ENCODE data around the gene IL32.
"Not testable (repeated sequence)": the region's sequence is repeated elsewhere in the genome, so short reads cannot be mapped to it uniquely, and the experiment has no call there.

Gene IL32

DNA sequence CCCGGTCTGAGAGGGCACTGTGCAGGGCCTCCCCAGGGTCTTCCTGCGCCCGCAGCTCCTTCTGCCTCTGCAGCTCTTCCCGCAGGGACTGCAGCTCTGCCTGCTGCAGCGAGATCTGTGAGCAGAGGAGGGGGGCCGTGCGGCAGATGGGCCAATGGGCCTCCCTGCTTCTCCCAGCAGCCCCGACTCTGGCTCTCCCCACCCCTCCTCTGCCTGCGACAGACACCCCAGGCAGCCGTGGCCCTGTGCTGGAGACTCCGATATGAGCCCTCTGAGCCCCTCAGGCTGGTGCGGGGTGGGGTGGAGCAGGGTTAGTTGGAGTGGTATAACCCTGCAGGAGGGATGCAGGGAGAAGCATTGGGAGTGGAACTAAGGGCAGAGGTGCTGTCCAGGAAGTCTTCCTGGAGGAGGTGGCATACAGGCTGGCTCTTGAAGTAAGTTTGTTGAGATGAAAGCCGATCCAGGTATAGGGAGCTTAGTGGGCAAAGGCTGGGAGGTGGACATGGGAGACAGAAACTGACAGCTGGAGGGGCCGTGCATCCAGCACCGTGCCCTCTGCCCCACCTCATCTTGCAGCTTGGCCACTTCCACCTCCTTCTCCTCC, 36.6 kb upstream of the IL32 start:
- DNase-seq: no peak

DNA sequence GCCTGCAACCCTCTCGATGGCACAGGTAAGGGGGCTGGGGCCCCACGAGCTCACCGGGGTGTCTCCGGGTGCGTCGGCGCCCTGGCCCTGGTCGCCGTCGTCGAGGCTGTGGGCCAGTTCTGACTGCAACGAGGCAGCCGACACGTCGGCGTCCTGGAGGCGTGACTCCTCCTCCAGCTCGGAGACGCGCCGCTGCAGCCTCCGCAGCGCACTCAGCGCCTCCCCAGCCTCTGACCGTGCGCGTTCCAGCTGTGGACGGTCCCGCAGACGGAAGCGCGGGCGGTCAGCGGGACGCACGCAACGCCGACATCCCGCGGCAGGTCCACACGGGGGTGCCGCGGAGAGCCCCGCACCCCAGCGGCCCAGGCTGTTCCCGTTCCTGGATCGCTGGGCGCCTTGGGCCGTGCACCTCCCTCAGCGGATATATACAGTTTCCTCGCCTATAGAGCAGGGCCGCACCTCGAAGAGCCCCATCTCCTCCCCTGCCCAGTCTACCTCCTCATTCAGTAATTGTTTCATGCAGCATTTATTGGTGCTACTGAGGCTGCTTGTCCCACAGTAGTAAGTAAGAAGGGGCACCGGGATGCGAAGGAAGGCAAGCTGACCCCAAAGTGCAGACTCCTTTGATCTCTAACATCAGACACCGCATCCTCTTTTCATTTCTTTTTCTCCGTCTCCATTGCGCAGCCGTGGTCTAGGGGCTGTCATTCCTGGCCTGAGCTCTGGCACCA, 35.8 kb upstream of the IL32 start:
- no peak for DNase-seq

GRCh38 chr16:3030222-3031212, 34.9 kb upstream of the IL32 start:
- DNase-seq: no peak

GRCh38 chr16:3032624-3033023, 32.8 kb upstream of the IL32 start:
- DNase-seq: no peak

GRCh38 chr16:3035289-3035971, 30.0 kb upstream of the IL32 start:
- DNase-seq: no peak

GRCh38 chr16:3035972-3036725, 29.3 kb upstream of the IL32 start:
- peak; percentile 67 for DNase-seq

DNA sequence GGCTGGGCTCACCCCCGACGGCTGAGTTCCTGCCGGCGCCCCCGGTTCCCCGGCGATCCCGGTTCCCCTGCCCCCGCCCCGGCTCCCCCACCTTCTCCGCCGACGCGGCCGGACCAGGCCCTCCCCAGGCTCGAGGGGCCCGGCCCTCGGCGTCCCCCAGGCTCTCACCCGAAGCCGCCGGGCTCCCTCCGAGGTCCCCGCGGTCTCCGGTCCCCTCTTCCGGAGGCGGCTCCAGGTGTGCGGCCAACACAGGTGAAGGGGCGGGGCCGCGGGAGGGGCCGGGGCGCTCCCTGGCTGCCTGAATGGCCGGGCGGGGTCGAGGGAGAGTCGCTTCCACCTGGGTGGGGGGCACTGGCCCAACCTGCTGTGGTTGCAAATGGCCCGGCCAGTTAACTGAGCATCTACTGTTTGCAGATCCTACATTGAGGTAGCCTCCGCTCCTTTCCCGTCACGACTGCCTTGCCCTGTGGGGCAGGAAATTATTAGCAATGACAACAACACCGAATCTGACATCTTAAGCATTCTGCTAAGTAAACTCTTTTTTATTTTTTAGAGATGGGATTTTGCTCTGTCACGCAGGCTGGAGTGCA, 28.6 kb upstream of the IL32 start, which contains the start of gene BICDL2:
Gene BICDL2 (minus strand): TSS at position 219 of the 590 bp plus-strand sequence. CDS start 1,448 bp downstream, outside the sequence.
- DNase-seq: peak; percentile 73

GRCh38 chr16:3038256-3038655, 27.2 kb upstream of the IL32 start:
- peak; percentile 55 for DNase-seq

- no peak for DNase-seq
Observed at GRCh38 chr16:3038896-3039295, 26.5 kb upstream of the IL32 start.

GRCh38 chr16:3042376-3042775, 23.1 kb upstream of the IL32 start:
- no peak for DNase-seq

DNA sequence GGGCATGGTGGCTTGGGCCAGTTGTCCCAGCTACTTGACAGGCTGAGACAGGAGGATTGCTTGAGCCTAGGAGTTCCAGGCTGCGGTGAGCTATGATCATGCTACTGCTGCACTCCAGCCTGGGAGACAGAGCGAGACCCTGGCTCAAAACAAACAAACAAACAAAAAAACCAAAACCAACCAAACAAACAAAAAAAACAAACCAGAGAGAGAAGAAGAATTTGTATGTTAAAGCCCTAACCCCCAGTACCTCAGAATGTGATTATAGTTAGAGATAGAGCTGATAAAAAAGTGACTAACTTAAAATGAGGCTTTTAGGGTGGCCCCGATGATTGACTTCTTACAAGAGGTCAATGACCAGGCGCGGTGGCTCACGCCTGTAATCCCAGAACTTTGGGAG, 20.7 kb upstream of the IL32 start:
- no peak for DNase-seq

DNA sequence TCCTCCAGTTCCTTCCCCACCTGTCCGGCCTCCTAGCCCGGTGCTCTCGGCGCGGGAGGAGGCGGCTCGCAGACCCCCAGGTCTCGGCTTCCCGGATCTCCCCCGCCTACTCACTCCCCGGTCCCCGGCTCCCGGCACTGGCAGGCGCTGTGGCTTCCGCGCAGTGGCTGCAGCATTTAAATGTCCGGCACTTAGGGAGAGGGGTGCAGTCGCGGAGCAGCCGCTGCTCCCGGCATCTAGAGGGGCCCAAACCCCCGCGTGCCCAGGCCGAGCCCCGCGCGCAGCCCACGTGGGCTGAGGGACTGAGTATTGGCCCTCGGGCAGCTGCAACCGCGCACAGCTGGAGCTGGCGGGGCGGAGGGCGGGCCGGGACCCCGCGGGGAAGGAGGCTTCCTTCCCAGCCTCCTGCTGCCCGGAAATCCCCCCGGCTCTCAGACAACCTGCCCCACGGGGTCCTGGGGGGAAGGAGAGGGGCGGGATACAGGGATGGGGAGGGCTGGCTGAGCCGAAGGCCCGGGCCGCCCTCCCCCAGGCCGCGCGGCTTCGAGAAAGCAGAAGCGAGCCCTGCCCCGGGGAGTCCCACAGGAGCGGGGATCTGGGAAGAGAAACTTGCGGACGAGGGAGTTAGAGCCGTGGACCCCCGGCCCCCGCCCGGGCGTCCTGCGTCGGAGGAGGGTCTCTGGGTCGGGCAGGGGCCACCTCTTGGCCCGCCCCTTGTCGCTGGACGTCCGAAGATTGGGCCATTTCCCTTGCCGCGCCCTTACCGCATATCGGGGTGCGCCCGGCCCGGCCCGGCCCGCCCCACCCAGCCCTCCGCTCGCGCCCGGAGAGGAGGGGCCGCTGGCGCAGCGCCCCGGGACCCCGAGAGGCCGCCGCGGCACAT, 19.4 kb upstream of the IL32 start, which contains the start of gene MMP25:
Gene MMP25 (plus strand): TSS at position 804 of the 883 bp plus-strand sequence. CDS start 357 bp downstream, outside the sequence.
- DNase-seq: peak; percentile 58

DNA sequence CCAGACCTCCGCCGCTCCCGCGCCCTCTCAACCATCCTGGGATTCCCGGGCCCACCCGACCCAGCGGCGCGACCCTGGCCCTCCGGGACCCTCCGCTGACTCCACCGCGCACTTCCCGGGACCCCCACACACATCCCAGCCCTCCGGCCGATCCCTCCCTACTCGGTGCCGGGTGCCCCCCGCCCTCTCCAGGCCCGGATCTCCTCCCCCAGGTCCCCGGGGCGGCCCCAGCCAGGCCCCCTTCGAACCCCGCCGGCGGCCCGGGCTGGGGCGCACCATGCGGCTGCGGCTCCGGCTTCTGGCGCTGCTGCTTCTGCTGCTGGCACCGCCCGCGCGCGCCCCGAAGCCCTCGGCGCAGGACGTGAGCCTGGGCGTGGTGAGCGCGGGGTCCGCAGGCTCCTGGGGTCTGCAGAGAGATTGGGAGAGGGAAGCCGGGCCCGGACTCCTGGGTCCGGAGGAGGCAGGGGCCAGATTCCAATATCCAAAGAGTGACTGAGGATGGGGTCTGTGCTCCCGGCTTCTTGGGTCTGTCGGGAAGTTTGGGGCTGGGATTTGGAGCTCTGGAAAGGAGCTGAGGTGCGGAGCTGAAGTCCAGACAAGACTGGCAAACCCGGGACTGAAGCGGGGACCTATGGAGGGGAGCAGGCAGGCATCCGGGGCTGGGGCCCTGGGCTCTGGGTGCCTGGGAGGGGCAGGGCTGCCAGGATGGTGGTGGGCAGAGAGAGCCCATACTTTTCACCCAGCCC, 18.6 kb upstream of the IL32 start:
- no peak for DNase-seq

DNA sequence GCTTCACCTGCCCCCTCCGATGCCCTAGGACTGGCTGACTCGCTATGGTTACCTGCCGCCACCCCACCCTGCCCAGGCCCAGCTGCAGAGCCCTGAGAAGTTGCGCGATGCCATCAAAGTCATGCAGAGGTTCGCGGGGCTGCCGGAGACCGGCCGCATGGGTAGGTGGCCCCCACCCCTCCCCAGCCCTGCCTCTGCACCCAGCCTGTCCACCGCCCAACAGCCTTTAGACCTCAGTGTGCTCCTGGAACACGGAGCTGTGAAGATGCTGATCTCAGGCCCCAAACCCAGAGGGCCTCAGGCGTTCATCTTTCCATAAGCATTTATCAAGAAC, 18.1 kb upstream of the IL32 start:
- DNase-seq: no peak

DNA sequence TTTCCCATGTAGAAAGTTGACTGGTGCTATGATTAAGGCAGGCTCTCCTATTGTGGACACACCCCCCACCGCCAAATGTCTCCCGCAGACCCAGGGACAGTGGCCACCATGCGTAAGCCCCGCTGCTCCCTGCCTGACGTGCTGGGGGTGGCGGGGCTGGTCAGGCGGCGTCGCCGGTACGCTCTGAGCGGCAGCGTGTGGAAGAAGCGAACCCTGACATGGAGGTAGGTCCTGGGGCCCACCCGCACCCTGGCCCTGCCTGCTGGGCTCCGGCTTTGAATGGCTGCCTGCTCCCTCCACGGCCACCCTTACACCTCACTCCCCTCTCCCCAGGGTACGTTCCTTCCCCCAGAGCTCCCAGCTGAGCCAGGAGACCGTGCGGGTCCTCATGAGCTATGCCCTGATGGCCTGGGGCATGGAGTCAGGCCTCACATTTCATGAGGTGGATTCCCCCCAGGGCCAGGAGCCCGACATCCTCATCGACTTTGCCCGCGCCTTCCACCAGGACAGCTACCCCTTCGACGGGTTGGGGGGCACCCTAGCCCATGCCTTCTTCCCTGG, 15.4 kb upstream of the IL32 start:
- no peak for DNase-seq

- no peak for DNase-seq
Observed at GRCh38 chr16:3050487-3050886, 15.0 kb upstream of the IL32 start.

- DNase-seq: no peak
Observed at GRCh38 chr16:3051009-3051408, 14.4 kb upstream of the IL32 start.

- no peak for DNase-seq
Observed at GRCh38 chr16:3051494-3051893, 13.9 kb upstream of the IL32 start.

GRCh38 chr16:3052571-3053329, 12.7 kb upstream of the IL32 start:
- not testable (repeated sequence) for DNase-seq

All from DMS53 (cell line).